ENCODE results near the gene GAB2.

DNA sequence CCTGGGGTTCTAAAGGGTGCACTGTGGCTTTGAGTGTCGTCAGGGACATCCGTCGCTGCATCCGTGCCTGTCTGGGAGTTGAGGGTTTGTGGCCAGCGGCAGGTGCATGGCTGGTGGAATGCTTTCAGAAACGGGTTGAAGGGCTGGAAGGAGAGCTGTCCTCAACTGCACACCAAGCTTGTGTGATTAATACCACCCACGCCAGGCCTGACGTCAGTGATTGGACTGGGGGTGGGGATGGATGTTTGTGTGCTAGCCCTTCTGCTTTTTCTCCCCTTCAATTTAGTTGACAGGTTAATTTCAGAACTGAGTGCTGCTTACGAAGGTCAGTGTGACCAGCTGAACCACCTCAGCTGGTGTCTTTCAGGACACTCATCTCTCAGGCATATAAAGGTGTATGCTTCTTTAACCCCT is 3.2 kb upstream of the GAB2 start:
- no peak for TF ChIP-seq POLR2AphosphoS5 (IDR thresholded peaks at IDR 0.05; ENCODE audit: low read depth, low read length)
- no peak for TF ChIP-seq TAF1 (IDR thresholded peaks at IDR 0.05; ENCODE audit: borderline replicate concordance, insufficient read depth, low read length)
- no peak for TF ChIP-seq SIN3A (IDR thresholded peaks at IDR 0.05; ENCODE audit: borderline replicate concordance, insufficient read depth, low read length)
